Breast epithelium (tissue), 4 donors: ENCODE data around the gene LBX2. TPM values are rescaled to one million over a fixed set of nuclear protein-coding genes. Genes with fewer than 3 reads are reported as not detected.

Experiments
- DNase-seq, 2 donors: peaks; one replicate each; pipeline ENCODE4 v3.0.0-alpha.2; 2019; ENCODE audit warnings: low spot score in 2 of 2
- H3K27ac ChIP-seq, 2 donors: fragments of 200-600 bp; sonication (generic) in 1 of 2; one replicate each; pipeline ENCODE4 v1.5.1; 2016 to 2019; ENCODE audit warnings: mild to moderate bottlenecking in 1 of 2
- H3K27me3 ChIP-seq, 2 donors: fragments of 200-600 bp; sonication (generic) in 1 of 2; one replicate each; pipeline versions ENCODE4 v1.5.1 to v1.6.0; 2017 to 2019; ENCODE audit warnings: control low read depth in 1 of 2, mild to moderate bottlenecking in 1 of 2
- H3K36me3 ChIP-seq: fragments of 200-600 bp; one replicate; pipeline ENCODE4 v1.5.1; 2019
- H3K4me1 ChIP-seq, 2 donors: fragments of 200-600 bp; sonication (generic); one replicate each; pipeline ENCODE4 v1.5.1; 2016 to 2019; ENCODE audit warnings: control low read depth in 1 of 2
- H3K4me3 ChIP-seq, 3 donors: fragments of 200-600 bp; sonication (generic); 1 replicate in 2 of 3; 2 replicates in 1 of 3; pipeline ENCODE4 v1.5.1; 2016 to 2019; ENCODE audit warnings: mild to moderate bottlenecking in 3 of 3, moderate library complexity in 2 of 3
- H3K9me3 ChIP-seq, 2 donors: fragments of 200-600 bp; sonication (generic) in 1 of 2; one replicate each; pipeline ENCODE4 v1.5.1; 2016 to 2019; ENCODE audit warnings: control low read depth in 1 of 2
- CTCF ChIP-seq, 3 donors: fragments of 450-650 bp; IDR thresholded peaks; one replicate each; pipeline ENCODE4 v1.5.1; 2016 to 2017; ENCODE audit warnings: antibody characterized with exemption in 3 of 3, mild to moderate bottlenecking in 3 of 3, moderate library complexity in 3 of 3
- POLR2A ChIP-seq: fragments of 450-650 bp; IDR thresholded peaks from one replicate; pipeline ENCODE4 v1.6.1; 2016; ENCODE audit warnings: antibody characterized with exemption, mild to moderate bottlenecking, moderate library complexity
- POLR2AphosphoS5 ChIP-seq, 3 donors: sonication (generic); formaldehyde crosslinking; IDR thresholded peaks; one replicate each; pipeline ENCODE4 v1.6.1; 2017; ENCODE audit warnings: antibody characterized with exemption in 3 of 3
- intact Hi-C: fragments of 100-400 bp; cut with DNase I; formaldehyde crosslinking; loops from one replicate; pipeline ENCODE4 v1.15.1; 2023; ENCODE audit warnings: low total_unique reads
- total RNA-seq, 3 donors: library from RNA; depleted of rRNA; stranded (reverse); fragments of >200 nt; gene quantifications; one replicate each; pipeline ENCODE4 v1.1.0, GENCODE V29; 2016

Gene LBX2
- total RNA-seq, 3 donors from 2014 or later = 0.29 to 4.6 (median 1.3) TPM

GRCh38 chr2:74534411-74534810 is 35.0 kb upstream of the LBX2 start:
- intact Hi-C loops = no loop called here
- Histone ChIP-seq H3K27me3 (no peaks in the 10 kb centered on the region), H3K4me3 (no peak overlapping the region), H3K27ac (no peak overlapping the region), H3K36me3 (no peaks in the 10 kb centered on the region), H3K9me3 (no peaks in the 10 kb centered on the region), H3K4me1 (peaks cover 0 to 10% of the 10 kb centered on the region in 2 donors)
- DNase-seq = no peak
- TF ChIP-seq POLR2A = no peak
- no peak for TF ChIP-seq CTCF (IDR thresholded peaks at IDR 0.05)
- no peak for TF ChIP-seq POLR2AphosphoS5 (IDR thresholded peaks at IDR 0.05)

GRCh38 chr2:74533464-74533863 is 34.1 kb upstream of the LBX2 start:
- TF ChIP-seq POLR2A (no peak), POLR2AphosphoS5 (IDR thresholded peaks at IDR 0.05) (no peak), CTCF (IDR thresholded peaks at IDR 0.05) (no peak)
- intact Hi-C loops = no loop called here
- H3K9me3 ChIP-seq = no peaks in the 10 kb centered on the region

GRCh38 chr2:74532222-74532621 is 32.8 kb upstream of the LBX2 start:
- TF ChIP-seq POLR2AphosphoS5 (IDR thresholded peaks at IDR 0.05) = no peak
- TF ChIP-seq CTCF (IDR thresholded peaks at IDR 0.05) = no peak
- no peak for TF ChIP-seq POLR2A
- Histone ChIP-seq H3K36me3 (no peaks in the 10 kb centered on the region), H3K4me1 (peaks cover 0 to 18% of the 10 kb centered on the region in 2 donors), H3K27ac (no peak overlapping the region), H3K9me3 (no peaks in the 10 kb centered on the region), H3K4me3 (no peak overlapping the region), H3K27me3 (no peaks in the 10 kb centered on the region)
- DNase-seq = no peak
- intact Hi-C loops = no loop called here

More at GRCh38 chr2:74533464-74533863, 34.1 kb upstream of the LBX2 start:
- Histone ChIP-seq H3K36me3 (no peaks in the 10 kb centered on the region), H3K4me3 (no peak overlapping the region), H3K27ac (no peak overlapping the region), H3K4me1 (peaks cover 0 to 15% of the 10 kb centered on the region in 2 donors), H3K27me3 (no peaks in the 10 kb centered on the region)
- no peak for DNase-seq

GRCh38 chr2:74531666-74532065 is 32.3 kb upstream of the LBX2 start:
- intact Hi-C loops = no loop called here
- Histone ChIP-seq H3K4me3 (no peak overlapping the region), H3K27me3 (no peaks in the 10 kb centered on the region), H3K36me3 (no peaks in the 10 kb centered on the region), H3K27ac (no peak overlapping the region), H3K9me3 (no peaks in the 10 kb centered on the region), H3K4me1 (peaks cover 0 to 18% of the 10 kb centered on the region in 2 donors)
- TF ChIP-seq CTCF (IDR thresholded peaks at IDR 0.05) = no peak
- no peak for TF ChIP-seq POLR2A
- TF ChIP-seq POLR2AphosphoS5 (IDR thresholded peaks at IDR 0.05) = no peak
- DNase-seq = no peak

GRCh38 chr2:74530239-74531187 is 31.1 kb upstream of the LBX2 start:
- peak overlapping the region; percentile 90 to 92 for H3K27ac ChIP-seq
- peak overlapping the region; percentile 75 to 92 (median 77) for H3K4me3 ChIP-seq
- no peaks in the 10 kb centered on the region for H3K27me3 ChIP-seq
- intact Hi-C loops = no loop called here
- H3K9me3 ChIP-seq = no peaks in the 10 kb centered on the region
- peaks cover 0 to 18% of the 10 kb centered on the region in 2 donors for H3K4me1 ChIP-seq
- no peak for DNase-seq
- no peak for TF ChIP-seq CTCF (IDR thresholded peaks at IDR 0.05)
- no peak for TF ChIP-seq POLR2AphosphoS5 (IDR thresholded peaks at IDR 0.05)
- no peak for TF ChIP-seq POLR2A
- no peaks in the 10 kb centered on the region for H3K36me3 ChIP-seq
